GM12878 (cell line): ENCODE measurements around the gene SH2D6. TPM values are rescaled to one million over a fixed set of nuclear protein-coding genes. Genes with fewer than 3 reads are reported as not detected.

Source experiments
- ATAC-seq: fragments of 200-7000 bp; cut with Tn5 transposase; 3 replicates; pipeline ENCODE4 v1.9.1; 2020; ENCODE audit warnings: mild to moderate bottlenecking, moderate library complexity
- BruUV-seq: library from RNA; stranded (reverse); fragments of 400-500 nt; replicated peaks from 2 replicates; lab custom pipeline; 2021; lab: Mats Ljungman, UMichigan
- CTCF ChIA-PET: fragments of 300-600 bp; sonication (Branson Sonifier 250); formaldehyde crosslinking; extraction: SDS; loops from one replicate; lab custom pipeline; 2021; ENCODE audit warnings: inconsistent platforms; lab: Yijun Ruan, JAX
- POLR2A ChIA-PET: fragments of 350-600 bp; formaldehyde crosslinking; extraction: SDS; loops from one replicate; lab custom pipeline; 2021; ENCODE audit warnings: inconsistent platforms; lab: Charles Lee
- RAD21 ChIA-PET: fragments of 300-600 bp; sonication (Branson Sonifier 250); formaldehyde crosslinking; loops from one replicate; lab custom pipeline; 2023; ENCODE audit warnings: antibody characterized with exemption; ENCODE audit not compliant: unreplicated experiment; lab: Charles Lee
- SMC1A ChIA-PET: fragments of 300-600 bp; sonication (Branson Sonifier 250); formaldehyde crosslinking; loops from one replicate; lab custom pipeline; 2023; ENCODE audit not compliant: unreplicated experiment, uncharacterized antibody; lab: Charles Lee
- DNase-seq: peaks from one replicate; pipeline ENCODE4 v3.0.0-alpha.2; 2011; ENCODE audit warnings: low read depth, low spot score
- FAIRE-seq: peaks from 3 replicates; lab custom pipeline; 2011; peaks lifted over from hg19 to GRCh38; lab: Jason Lieb, UNC
- H2AFZ ChIP-seq: 2 replicates; pipeline ENCODE4 v1.6.0; 2011; ENCODE audit warnings: low read depth, low read length, control low read depth; ENCODE audit not compliant: control insufficient read depth
- H3K27ac ChIP-seq: 2 replicates; pipeline ENCODE4 v1.5.1; 2011; ENCODE audit warnings: control low read depth; ENCODE audit not compliant: control insufficient read depth, insufficient read depth
- H3K27me3 ChIP-seq, 2 experiments: replicated peaks in 1 of 2; 2 replicates each; pipeline versions ENCODE4 v1.6.0 to v1.6.1; 2011; ENCODE audit warnings: low read length in 1 of 2; ENCODE audit not compliant: control insufficient read depth in 2 of 2, insufficient read depth in 2 of 2
- H3K36me3 ChIP-seq, 2 experiments: 2 replicates each; pipeline ENCODE4 v1.5.1; 2011; ENCODE audit warnings: low read length in 1 of 2; ENCODE audit not compliant: control insufficient read depth in 2 of 2, insufficient read depth in 2 of 2
- H3K4me1 ChIP-seq: 2 replicates; pipeline ENCODE4 v1.6.1; 2011; ENCODE audit warnings: mild to moderate bottlenecking, low read length, moderate library complexity, mixed read lengths; ENCODE audit not compliant: control insufficient read depth, insufficient read depth
- H3K4me2 ChIP-seq: 2 replicates; pipeline ENCODE4 v1.6.0; 2011; ENCODE audit warnings: control low read depth; ENCODE audit not compliant: control insufficient read depth, insufficient read depth
- H3K4me3 ChIP-seq: fragments of 200-600 bp; sonication (generic); 2 replicates; pipeline ENCODE4 v1.5.1; 2016
- H3K79me2 ChIP-seq: 2 replicates; pipeline ENCODE4 v1.6.0; 2011; ENCODE audit warnings: low read length; ENCODE audit not compliant: control insufficient read depth, insufficient read depth
- H3K9ac ChIP-seq: 2 replicates; pipeline ENCODE4 v1.8.0; 2011; ENCODE audit warnings: low read length, control low read depth, mixed read lengths; ENCODE audit not compliant: control insufficient read depth, insufficient read depth
- H3K9me3 ChIP-seq: replicated peaks from 3 replicates; pipeline ENCODE4 v1.5.1; 2011; ENCODE audit warnings: mild to moderate bottlenecking, low read length; ENCODE audit not compliant: control insufficient read depth, insufficient read depth
- H4K20me1 ChIP-seq: 2 replicates; pipeline ENCODE4 v1.6.0; 2011; ENCODE audit not compliant: control insufficient read depth, insufficient read depth
- CEBPB ChIP-seq, 2 experiments: fragments of 150-350 bp in 1 of 2; IDR thresholded peaks; 2 replicates each; pipeline ENCODE4 v1.6.1; 2012 to 2014; ENCODE audit warnings: low read depth in 2 of 2, low read length in 2 of 2, borderline replicate concordance in 1 of 2, inconsistent platforms in 1 of 2
- CREM ChIP-seq: IDR thresholded peaks from 2 replicates; pipeline ENCODE4 v1.6.1; 2014; ENCODE audit warnings: antibody characterized with exemption, low read depth
- SREBF2 ChIP-seq: IDR thresholded peaks from 2 replicates; pipeline ENCODE4 v1.6.1; 2012; ENCODE audit warnings: mild to moderate bottlenecking, low read length
- STAT3 ChIP-seq: IDR thresholded peaks from 2 replicates; pipeline ENCODE4 v1.6.1; 2011; ENCODE audit warnings: low read depth, low read length, improper control_type of control experiment
- WGBS: methylation state at CpG from one replicate; pipeline ENCODE4 v1.1.6; 2016; ENCODE audit warnings: low lambda C conversion rate; ENCODE audit not compliant: insufficient replicate concordance, insufficient coverage; ENCODE audit errors: missing lambda C conversion rate; 5-methylcytosine and 5-hydroxymethylcytosine counted together
- in situ Hi-C: fragments of 300-500 bp; cut with MboI; formaldehyde crosslinking; loops from 9 replicates; pipeline ENCODE4 v1.14.3; 2018; ENCODE audit warnings: mixed read lengths
- intact Hi-C: fragments of 100-400 bp; cut with micrococcal nuclease; formaldehyde crosslinking; loops from one replicate; pipeline ENCODE4 v1.14.2; 2022; ENCODE audit not compliant: unreplicated experiment
- polyA plus RNA-seq, 11 experiments: library from polyadenylated mRNA; depleted of rRNA in 4 of 11; unstranded in 6 of 11; stranded (reverse) in 5 of 11; fragments of >200 nt; fragmentation: Nextera tagmentation in 4 of 11; fragmentation: Illumina TruSeq in 1 of 11; extraction: Ambion mirVana in 4 of 11; extraction: Trizol in 1 of 11; gene quantifications; 1 replicate in 1 of 11; 2 replicates in 10 of 11; pipeline versions ENCODE4 v1.2.1 to v1.2.3, GENCODE V29; 2011 to 2016; ENCODE audit warnings: inconsistent platforms in 2 of 11, missing spikeins in 2 of 11, low read depth in 1 of 11
- total RNA-seq, 4 experiments: library from RNA; depleted of rRNA in 3 of 4; stranded (reverse); fragments of >200 nt in 3 of 4; fragmentation: Illumina TruSeq in 1 of 4; extraction: Trizol in 1 of 4; gene quantifications; 2 replicates each; pipeline versions ENCODE4 v1.2.1 to v1.2.3, GENCODE V29; 2013 to 2021

SH2D6 gene
- total and polyA plus RNA-seq, 10 of the 15 experiments (the other 5 are each of a cell fraction or from before 2014, with no cell fraction given), result 0.23 to 0.59 (median 0.34) TPM; not detected in 6

DNA sequence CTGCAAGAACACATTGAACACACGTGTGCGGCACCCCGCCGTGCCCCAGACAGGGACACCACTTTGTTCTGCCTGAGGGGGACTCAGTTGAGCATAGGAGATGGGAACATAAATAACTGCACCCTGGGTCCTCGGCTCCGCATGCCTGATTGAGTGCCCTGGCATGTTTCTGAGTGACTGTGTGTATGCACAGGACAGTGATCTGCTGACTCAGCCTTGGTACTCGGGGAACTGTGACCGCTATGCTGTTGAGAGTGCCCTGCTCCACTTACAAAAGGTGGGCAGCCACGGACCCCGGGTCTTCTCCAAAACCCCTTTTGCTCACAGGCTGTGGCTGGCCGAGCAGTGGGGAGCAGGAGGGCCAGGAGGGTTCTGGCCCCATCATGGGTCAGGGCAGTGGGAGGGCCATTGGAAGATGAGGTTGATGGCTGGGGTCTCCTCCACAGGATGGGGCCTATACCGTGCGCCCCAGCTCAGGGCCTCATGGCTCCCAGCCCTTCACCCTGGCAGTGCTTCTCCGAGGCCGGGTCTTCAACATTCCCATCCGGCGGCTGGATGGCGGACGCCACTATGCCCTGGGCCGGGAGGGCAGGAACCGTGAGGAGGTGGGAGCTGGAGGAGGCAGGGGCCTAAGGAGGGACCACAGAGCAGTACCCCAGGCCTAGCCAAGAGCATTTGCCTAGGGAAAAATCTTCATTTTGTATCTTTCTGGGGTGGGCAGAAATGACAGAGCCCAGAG, 16.9 kb downstream of the SH2D6 start:
- no peak overlapping the region for H2AFZ ChIP-seq
- no peaks in the 10 kb centered on the region for H3K9me3 ChIP-seq
- H3K27ac ChIP-seq, result no peak overlapping the region
- H3K4me2 ChIP-seq, result no peak overlapping the region
- no peaks in the 10 kb centered on the region for H4K20me1 ChIP-seq
- intact Hi-C loops (no loop called here), in situ Hi-C loops (no loop called here)
- TF ChIP-seq CEBPB (IDR thresholded peaks at IDR 0.05; ENCODE audit: borderline replicate concordance in 1 of 2, low read depth in 2 of 2, low read length in 2 of 2) (no peak), CREM (no peak), STAT3 (no peak), SREBF2 (no peak)
- 82% methylated on average over 21 of the region's 21 CpGs for WGBS
- RAD21 ChIA-PET, result no interaction called here
- no peak overlapping the region for H3K9ac ChIP-seq
- CTCF ChIA-PET, result no interaction called here
- H3K4me3 ChIP-seq, result no peak overlapping the region
- no peak for ATAC-seq
- no peaks in the 10 kb centered on the region for H3K79me2 ChIP-seq
- SMC1A ChIA-PET, result no interaction called here
- POLR2A ChIA-PET, result no interaction called here
- H3K4me1 ChIP-seq, result peaks cover 8% of the 10 kb centered on the region; the same call in 1 of the 2 replicates
- no TSS peak for BruUV-seq
- no peak for FAIRE-seq
- no peaks in the 10 kb centered on the region for H3K36me3 ChIP-seq
- H3K27me3 ChIP-seq, result no peaks in the 10 kb centered on the region
- no peak for DNase-seq
